NCI-H2029 treated with DMSO at 0.1 percent for 48 hours (cell line): ENCODE measurements around the gene RNASE13.

ENCODE experiments used
- DNase-seq: peaks from one replicate; lab custom pipeline; 2025; lab: John Stamatoyannopoulos, UW

The RNASE13 gene

GRCh38 chr14:21034707-21035106 is at the start of gene RNASE13:
Gene RNASE13, minus strand, starts transcription at chr14:21034807. Its CDS starts 519 bp downstream, at chr14:21034288.
- no peak for DNase-seq

- no peak for DNase-seq
These were observed 49.8 kb upstream of the RNASE13 start for GRCh38 chr14:21084396-21084795.

- no peak for DNase-seq
These were observed 49.1 kb upstream of the RNASE13 start for GRCh38 chr14:21083565-21084325.

GRCh38 chr14:21081521-21082142 is 47.0 kb upstream of the RNASE13 start:
- DNase-seq = no peak

GRCh38 chr14:21078726-21079125 is 44.1 kb upstream of the RNASE13 start:
- no peak for DNase-seq

GRCh38 chr14:21078287-21078686 is 43.7 kb upstream of the RNASE13 start:
- DNase-seq = no peak

GRCh38 chr14:21077672-21078071 is 43.1 kb upstream of the RNASE13 start:
- DNase-seq = no peak

- no peak for DNase-seq
These were observed 41.3 kb upstream of the RNASE13 start for GRCh38 chr14:21075719-21076437.

GRCh38 chr14:21074398-21075272 is 40.0 kb upstream of the RNASE13 start:
- DNase-seq = no peak

GRCh38 chr14:21073921-21074320 is 39.3 kb upstream of the RNASE13 start:
- DNase-seq = no peak

- DNase-seq = no peak
These were observed 38.3 kb upstream of the RNASE13 start for GRCh38 chr14:21072781-21073339.

GRCh38 chr14:21072031-21072473 is 37.4 kb upstream of the RNASE13 start:
- DNase-seq = no peak

GRCh38 chr14:21071225-21072030 is 36.8 kb upstream of the RNASE13 start:
- peak; percentile 17 for DNase-seq

GRCh38 chr14:21070610-21071224 is 36.1 kb upstream of the RNASE13 start:
- peak; percentile 22 for DNase-seq

GRCh38 chr14:21070083-21070609 is 35.5 kb upstream of the RNASE13 start, which contains the start of gene ARHGEF40:
Gene ARHGEF40, plus strand, starts transcription at chr14:21070304. Its CDS starts 93 bp downstream, at chr14:21070397.
- DNase-seq = no peak

- no peak for DNase-seq
These were observed 34.9 kb upstream of the RNASE13 start for GRCh38 chr14:21069388-21070082.

GRCh38 chr14:21068521-21069387 is 34.1 kb upstream of the RNASE13 start:
- peak; percentile 49 for DNase-seq

- no peak for DNase-seq
These were observed 32.4 kb upstream of the RNASE13 start for GRCh38 chr14:21066882-21067502.
